Stomach (tissue), 4 donors: Measurements from ENCODE around the gene UPF3B.

Source experiments
- EP300 ChIP-seq: sonication (generic); formaldehyde crosslinking; IDR thresholded peaks from one replicate; pipeline ENCODE4 v1.6.1; 2017; ENCODE audit warnings: antibody characterized with exemption
- POLR2A ChIP-seq, 4 donors: fragments of 450-650 bp; IDR thresholded peaks; one replicate each; pipeline ENCODE4 v1.6.1; 2016; ENCODE audit warnings: antibody characterized with exemption in 4 of 4, control low read depth in 2 of 4, mild to moderate bottlenecking in 1 of 4, moderate library complexity in 1 of 4
- POLR2AphosphoS5 ChIP-seq, 3 donors: sonication (generic); formaldehyde crosslinking; IDR thresholded peaks; one replicate each; pipeline ENCODE4 v1.6.1; 2016; ENCODE audit warnings: antibody characterized with exemption in 3 of 3
- TF ChIP-seq, protein P1 (sequence below), 7 experiments: fragments of 450-650 bp in 4 of 7; fragments of 200-600 bp in 3 of 7; sonication (generic) in 3 of 7; IDR thresholded peaks; one replicate each; pipeline ENCODE4 v1.5.1; 2016 to 2019; ENCODE audit warnings: antibody characterized with exemption in 7 of 7, control low read depth in 2 of 7, mild to moderate bottlenecking in 1 of 7

DNA sequence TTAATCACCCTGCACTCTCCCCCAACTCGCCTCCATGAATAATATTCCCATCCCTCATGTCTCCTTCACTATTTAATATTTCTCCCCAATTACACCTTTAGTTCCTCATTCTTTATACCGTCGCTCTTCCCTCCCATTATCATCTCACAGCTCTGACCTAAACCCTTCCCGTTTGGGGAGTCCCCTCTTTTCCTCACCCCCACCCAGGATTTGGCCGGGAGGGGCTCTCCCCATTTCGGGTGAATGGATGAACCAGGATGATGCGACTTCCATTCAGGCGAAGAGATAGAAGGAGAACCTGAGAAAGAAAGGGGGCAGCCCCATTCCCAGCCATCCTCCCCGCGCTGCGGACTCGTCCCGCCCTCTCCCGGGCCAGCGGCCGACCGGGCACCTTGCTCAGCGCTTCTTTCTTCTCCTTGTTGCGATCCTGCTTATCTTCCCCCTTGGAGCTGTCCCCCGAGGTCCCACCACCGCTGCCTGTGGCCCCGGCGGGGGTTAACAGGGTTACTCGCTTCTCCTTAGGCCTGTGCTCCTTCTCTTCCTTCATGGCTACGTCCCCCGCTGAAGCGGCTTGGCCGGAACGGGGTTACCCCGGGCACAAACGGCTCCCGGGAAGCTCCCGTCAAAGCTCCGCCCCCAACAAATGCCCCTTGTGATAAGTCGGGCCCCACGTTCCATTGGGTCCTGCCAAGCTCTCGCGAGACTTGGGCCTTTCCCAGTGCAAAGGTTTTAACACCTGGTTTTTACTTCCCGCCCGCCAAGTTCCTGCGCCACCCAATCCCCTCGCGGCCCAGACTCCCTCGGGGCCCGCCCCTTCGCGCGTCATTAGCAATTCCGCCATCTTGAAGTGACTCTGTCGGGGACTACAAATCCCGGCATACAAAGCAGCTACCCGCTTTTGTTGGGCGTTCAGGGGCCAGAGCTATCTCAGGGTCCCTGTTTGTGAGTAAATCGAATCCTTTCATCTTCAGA is at the start of gene UPF3B:
- TF ChIP-seq, protein P1, sequence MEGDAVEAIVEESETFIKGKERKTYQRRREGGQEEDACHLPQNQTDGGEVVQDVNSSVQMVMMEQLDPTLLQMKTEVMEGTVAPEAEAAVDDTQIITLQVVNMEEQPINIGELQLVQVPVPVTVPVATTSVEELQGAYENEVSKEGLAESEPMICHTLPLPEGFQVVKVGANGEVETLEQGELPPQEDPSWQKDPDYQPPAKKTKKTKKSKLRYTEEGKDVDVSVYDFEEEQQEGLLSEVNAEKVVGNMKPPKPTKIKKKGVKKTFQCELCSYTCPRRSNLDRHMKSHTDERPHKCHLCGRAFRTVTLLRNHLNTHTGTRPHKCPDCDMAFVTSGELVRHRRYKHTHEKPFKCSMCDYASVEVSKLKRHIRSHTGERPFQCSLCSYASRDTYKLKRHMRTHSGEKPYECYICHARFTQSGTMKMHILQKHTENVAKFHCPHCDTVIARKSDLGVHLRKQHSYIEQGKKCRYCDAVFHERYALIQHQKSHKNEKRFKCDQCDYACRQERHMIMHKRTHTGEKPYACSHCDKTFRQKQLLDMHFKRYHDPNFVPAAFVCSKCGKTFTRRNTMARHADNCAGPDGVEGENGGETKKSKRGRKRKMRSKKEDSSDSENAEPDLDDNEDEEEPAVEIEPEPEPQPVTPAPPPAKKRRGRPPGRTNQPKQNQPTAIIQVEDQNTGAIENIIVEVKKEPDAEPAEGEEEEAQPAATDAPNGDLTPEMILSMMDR (IDR thresholded peaks at IDR 0.05): no peak
- TF ChIP-seq POLR2AphosphoS5 (IDR thresholded peaks at IDR 0.05) (peak; percentile 43 to 75 (median 57)), POLR2A (IDR thresholded peaks at IDR 0.05) (no peak), EP300 (no peak)
